Measurements from ENCODE around the gene SMIM20.
A peak's percentile ranks its signal among the peaks of the same experiment; 100 is the strongest.
"Not testable (repeated sequence)": the region's sequence is repeated elsewhere in the genome, so short reads cannot be mapped to it uniquely, and the experiment has no call there.

SMIM20 gene

DNA sequence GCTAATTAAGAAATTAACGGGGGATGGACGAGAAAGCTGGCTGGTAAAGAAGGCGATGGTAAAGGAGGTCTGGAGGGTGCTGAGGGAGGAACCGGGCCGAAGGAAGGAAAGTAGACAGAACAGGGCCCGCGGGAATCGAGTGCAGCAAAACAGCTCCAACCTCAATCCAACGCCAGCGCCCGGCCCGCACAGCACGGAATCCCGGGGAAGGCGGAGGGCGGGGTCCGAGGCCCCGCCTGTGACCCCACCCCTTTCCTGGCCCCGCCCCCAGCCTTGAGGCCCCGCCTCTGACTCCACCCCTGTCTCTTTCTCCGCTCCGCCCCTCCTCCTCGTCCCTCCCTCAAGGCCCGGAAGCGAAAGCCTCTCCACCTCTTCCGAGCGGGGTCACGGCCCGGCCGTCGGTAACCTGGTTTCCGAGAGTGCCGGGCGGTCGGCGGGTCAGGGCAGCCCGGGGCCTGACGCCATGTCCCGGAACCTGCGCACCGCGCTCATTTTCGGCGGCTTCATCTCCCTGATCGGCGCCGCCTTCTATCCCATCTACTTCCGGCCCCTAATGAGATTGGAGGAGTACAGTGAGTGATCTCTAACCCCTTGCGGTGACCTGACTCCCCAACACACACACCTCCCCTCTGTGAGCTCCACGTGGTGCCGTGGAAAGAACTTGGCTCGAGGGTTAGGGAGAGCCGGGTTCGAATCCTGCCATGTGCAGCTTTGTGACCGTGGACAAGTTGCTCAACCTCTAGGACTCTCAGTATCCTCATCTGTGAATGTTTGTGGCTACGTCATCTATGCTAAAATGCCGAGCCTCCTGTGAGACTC is at the start of gene SMIM20:
TSS of gene SMIM20 (plus strand) at position 370 of the 819 bp plus-strand sequence. CDS start at position 464, 94 bp downstream.
- peak; percentile 89 for DNase-seq

DNA sequence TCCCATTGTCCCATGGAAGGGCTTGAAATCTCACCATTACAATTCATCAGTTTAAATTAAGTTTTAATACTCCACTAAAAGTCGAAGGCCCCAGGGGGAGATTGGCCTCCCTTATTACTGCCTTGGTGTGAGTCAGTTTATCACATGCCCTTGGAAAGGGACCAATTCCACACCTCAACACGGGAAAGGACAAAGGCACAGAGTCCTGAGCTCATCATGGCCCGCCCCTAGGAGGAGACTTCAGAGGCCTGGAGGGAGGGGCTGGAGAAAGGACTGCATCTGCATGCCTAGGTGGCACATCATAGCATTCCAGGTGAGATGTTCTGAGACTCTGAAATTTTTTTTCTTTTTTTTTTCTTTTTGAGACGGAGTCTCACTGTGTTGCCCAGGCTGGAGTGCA is 48.4 kb upstream of the SMIM20 start:
- peak; percentile 31 for DNase-seq

DNA sequence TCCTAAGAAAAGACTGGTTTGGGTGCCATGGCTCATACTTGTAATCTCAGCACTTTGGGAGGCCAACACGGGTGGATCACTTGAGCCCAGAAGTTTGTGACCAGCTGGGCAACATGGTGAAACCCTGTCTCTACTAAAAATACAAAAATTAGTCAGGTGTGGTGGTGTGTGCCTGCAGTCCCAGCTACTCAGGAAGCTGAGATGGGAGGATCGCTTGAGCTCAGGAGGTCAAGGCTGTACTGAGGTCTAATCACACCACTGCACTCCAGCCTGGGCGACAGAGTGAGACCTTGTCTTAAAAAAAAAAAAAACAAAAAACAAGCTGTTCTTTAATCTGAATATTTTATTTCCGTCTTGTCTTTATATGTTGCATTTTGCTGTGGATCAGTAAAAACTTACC is 47.6 kb upstream of the SMIM20 start:
- not testable (repeated sequence) for DNase-seq

DNA sequence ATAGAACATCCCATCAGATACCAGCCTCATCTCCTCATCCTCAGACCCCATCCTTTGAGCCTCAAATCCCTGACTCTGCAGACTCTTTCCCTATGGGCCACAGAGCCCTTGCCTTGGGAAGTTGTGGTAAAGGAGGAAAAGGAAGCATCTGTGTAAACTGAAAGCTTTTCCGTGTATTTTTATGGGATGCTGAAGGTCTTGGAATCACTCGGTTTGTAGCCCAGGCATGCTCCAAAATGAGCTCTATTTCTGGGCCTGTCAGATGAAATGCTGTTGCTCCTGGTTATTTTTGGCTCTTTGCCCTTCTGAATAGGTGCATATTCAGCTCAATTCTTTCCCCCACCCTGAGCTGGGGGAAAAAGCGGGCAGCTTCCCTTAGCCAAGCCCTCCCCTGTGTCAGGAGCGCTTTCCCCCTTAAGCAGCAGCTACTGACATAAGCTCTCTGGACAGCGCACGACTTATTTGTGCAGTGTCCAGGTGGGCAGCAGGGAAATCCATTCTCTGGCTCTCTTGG is 46.2 kb upstream of the SMIM20 start:
- no peak for DNase-seq

DNA sequence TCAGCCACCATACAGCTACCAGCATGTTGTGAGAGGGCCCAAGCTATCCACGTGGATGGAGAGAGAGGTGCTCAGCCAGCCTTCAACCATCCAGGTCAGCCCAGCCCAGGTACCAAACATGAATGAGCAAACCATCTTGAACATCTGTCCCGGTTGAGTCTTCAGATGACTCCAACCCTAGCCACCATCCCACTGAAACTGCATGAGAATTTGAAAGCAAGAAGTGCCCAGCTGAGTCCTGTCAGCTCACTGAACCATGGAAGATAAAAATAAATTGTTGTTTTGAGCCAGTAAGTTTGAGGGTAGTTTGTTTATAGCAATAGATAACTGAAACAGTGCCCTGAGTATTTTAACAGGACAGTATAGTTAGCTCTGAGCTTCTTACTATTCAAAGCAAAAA is 43.9 kb upstream of the SMIM20 start:
- no peak for DNase-seq

DNA sequence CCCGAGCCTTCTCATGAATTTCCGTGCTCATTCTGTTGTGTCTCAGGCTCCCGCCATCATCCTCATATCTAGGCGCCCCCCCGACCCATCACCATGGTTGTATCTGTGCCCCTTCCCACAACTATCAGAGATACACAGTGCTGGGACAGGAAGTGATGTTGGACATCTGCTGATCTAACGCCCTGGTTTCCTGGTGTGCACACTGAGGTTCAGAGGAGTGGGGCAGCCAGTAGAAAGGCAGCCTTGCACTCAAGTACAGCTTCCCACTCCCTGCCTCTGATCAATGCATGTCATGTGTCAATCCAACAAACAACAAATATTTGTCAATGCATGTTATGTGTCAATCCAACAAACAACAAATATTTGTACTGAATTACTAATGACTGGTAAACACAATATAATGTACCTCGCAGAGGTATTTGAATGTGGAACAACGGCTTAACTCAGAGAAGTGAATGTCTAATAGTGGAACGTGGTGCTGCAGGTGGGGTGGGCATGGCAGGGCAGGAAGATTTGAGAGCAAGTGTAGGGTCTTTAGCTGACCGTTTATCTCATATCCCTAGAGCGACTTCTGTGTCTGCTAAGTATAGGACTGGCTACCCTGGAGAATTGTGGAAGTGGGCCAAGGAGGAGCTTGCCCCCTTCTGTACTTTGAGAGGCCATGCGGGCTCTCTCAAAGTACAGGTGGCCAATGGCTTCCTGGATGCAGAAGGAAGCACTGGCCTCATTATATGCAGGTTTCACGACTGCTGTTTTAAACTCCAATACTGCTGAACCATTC is 41.0 kb upstream of the SMIM20 start:
- no peak for DNase-seq

DNA sequence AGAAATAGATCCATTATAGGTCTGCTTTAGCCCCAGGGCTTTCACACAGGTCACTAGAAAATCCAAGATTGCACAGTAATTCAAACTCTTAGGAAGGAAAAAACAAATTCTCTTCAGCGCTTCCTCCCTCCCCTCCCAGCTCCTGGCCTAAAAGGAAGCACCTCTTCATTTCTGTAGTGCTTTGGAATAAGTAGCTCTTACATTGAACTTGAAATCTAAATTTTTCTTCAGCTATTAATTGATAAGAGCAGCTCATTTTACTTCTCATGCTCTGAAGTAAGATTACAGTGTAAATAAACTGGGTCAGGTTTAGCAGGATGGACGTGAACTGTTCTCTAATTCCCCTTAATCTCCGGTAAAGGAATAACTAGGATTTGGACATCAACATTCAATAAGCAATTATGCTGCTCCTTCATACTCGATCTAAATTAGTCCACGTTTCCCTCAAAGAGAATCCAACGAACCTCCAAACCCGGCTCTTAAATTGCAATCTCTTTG is 40.3 kb upstream of the SMIM20 start:
- no peak for DNase-seq

DNA sequence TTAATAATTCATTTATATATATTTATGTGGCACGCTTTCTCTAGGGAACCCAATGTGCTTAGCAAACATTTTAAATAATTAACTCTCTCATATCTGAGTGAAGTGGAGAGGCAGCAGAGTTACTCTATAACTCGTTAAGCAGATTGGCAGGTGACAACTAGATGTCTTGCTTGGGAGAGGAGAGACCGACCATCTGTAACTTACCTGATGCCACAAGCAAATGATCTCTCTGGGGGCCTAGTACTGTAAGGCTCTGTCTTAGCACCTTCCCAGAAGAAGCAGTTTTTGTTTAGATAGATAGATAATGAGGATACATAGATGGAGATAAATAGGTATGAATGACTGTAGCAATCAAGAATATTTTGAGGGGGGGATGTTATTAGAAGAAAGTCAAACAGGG is 39.4 kb upstream of the SMIM20 start:
- no peak for DNase-seq

DNA sequence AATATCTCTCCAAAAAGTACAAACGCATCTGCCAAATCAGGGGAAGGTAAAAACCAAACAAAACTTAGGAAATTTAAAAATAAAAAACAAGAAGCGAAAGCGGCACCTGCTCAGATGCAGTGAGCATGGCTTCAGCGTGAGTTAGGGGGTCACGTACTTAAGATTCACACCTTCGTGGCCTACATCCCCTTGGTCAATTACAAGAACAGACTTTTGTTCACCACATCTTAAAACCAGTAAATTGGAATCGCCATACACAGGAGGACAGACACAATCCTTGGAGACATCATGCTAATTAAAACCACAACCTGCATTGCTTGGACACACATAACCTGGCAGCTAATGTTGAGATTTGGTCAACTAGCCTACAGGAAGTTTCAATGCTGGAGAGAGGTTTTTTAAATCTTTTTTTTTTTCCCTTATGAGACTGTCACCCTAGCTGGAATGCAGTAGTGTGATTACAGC is 38.7 kb upstream of the SMIM20 start:
- no peak for DNase-seq

DNA sequence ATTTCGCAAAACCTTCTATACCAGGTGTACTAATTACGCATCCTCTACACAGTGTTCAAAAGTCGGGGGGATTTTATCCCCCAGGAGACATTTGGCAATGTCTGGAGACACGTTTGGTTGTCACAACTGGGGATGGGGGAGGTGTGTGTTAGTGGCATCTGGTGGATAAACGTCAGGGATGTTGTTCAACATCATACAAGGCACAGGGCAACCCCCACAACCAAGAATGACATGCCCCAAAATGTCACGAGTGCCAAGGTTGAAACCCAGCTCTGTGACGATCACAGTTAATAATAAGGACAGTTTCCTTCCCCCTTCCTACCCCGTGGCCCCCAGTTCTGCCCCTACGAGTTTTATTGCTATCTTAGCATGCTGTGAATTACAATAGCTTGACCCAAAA is 35.3 kb upstream of the SMIM20 start:
- no peak for DNase-seq

DNA sequence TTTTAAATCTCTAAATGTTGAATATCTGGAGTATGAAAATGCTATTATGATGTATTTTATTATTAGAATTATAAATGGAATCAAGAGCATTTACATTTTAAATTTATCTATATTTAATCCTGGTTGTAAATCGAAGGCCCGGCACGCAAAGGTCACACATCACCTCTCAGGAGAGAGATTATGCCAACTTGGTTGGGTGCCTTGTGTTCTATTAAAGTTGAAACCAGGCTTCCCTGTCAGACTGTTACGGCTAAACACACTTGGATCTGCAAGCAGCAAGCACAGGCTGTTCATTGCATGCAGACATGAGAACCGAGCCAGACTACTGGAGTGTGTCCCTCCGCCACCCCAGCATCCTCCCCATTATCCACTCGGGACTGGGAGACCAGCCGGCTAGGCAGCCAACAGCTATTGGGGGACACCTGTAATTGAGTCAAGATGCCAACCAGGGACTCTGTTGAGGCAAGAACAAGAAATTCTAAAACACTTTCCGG is 34.9 kb upstream of the SMIM20 start:
- DNase-seq = no peak

DNA sequence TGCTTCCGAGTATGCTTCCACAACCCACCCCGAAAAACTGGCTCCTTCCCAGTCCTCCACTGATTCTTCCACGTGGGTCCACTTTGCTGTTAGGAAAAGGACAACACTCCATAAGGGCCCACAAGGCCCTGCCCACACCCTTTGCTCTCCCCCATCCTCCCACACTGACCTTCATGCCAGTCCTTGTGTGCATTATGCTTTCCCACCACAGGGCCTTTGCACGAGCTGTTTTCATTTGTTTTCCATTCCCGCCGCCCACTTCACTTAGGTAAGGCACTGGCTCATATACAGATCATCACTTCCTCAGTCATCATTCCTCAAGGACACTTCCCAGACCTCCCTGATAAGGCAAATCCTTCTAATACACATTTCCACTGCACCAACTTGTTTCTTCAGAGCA is 34.4 kb upstream of the SMIM20 start:
- DNase-seq = no peak

DNA sequence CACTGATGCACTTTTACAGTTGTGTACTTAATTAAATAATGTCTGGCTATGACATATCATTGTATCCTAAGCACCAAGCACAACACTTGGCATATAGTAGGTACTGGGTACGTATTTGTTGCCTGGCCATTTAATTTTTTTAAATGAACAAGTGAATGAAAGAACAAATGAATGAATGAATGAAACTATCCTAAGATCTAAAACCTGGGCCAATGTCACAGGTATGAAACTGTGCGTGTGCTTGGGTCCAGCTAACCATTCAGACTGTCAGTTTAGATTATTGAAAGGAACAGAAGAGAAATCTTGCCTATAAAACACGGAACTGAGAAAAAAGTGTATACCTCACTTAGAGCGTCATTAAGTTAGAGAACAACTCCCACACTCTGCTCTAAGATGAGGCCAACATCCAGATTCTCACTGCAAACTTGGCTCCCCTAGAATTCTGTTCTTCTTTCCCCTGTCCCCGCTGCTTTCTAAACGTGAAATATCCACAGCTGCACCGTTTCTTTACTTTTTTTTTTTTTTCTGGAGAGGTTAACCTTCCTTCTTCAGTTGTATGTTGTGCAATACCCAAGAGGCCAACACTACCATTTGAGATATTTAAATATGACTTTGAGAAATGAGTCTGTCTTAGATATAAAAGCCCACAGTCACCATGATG is 33.9 kb upstream of the SMIM20 start:
- peak; percentile 76 for DNase-seq

DNA sequence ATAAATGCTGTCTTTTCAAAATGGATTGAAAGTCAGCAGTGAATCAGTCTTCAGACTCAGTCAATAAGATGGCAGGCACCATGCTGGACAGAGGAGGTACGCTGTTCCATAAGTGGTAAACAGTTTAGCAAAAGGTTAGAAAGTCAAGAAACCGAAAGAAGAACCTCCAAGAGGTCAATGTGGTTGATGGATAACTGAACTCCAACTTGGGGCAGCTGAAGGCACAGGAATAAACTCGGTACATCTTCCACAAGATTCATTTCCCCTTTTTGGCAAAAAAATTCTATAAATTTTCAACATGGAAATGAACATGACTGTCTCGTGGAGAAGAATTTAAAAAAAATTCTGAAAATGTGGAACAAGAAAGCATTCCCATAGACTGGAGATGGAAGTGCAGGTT is 32.8 kb upstream of the SMIM20 start:
- DNase-seq = no peak

DNA sequence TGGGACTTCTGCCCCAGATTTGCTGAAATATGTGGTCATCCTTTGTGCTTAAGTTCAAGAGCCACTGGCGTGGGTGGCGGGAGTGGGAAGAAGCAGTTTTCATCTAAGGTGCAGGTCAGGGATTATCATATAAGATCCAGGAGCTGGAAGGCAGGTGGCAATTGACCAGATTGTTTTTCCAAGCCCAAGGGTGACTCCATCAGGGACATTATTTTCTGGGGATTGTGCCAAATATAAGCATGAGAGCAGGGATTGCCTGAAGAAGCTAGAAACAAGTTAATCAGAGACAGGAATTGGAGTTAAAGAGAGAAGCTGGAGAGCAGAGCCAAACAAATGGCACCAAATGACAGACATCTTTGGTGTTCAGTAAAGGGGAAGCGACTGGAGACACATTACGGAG is 31.8 kb upstream of the SMIM20 start:
- no peak for DNase-seq

DNA sequence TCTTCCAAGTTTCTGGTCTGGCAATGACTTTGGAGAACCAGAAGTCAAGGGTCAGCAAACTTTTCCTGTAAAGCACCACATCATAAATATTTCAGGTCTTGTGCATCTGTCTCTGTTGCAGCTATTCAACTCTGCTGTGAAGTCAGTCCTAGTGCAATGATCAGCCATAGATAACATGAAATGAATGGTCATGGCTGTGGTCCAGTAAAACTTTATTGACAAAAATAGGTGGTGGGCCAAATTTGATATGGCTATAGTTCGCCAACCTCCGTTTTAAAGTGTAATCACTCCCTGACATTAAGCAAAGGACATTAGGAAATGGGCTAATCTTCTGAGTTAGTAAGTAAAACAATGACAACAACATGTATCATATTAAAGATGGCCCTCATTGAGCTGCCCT is 30.5 kb upstream of the SMIM20 start:
- no peak for DNase-seq

DNA sequence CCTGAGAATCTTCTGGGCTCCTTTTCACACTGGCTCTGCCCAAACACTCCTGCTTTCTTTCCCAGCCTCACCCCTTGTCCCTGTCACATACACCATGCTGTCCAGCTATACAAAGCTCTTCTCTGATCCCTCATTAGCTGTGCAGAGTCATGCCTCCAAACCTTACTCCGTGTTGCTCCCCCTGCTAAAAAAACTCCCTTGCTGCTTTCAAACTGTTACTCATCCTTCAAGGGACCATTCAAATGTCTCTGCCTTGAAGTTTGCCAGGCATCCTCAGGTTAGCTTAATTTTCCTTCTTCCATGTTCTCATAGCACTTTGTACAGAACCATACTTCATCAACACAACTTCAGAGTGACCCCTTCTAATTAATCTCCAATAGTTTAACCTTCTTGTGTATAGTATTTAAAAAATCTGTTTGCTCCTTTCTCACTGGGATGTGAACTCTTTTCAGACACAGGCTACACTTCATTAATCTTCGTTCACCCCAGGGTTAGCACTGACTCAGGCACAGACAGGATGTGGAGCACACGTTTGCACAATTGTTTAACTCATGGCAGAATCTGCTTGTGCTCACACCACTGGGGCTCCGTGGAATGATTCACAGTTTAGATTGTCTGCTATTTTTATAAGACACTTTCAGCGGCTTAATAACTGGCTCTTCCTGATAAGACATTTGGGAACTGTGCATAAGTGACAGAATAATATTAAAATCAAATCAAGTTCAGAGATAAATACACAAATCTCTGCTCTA is 29.8 kb upstream of the SMIM20 start:
- DNase-seq = peak; percentile 87

DNA sequence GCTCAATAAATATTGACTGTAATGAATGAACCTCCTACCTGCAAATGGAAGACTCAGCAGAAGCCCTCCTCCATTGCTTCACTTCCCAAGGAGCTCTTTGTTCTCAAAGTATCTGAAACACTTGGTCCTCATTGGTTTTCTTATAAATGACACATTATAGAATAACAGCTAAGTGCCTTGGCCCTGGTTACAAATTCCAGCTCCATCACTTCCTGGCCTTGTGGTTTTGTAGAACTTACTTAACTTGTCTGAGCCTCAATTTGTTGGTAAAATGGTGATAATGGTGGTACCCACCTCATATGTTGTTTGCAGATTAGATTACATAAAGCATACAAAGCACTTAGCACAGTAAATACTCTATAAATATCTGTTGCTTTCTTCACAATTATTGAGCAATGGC is 25.2 kb upstream of the SMIM20 start:
- peak; percentile 60 for DNase-seq

DNA sequence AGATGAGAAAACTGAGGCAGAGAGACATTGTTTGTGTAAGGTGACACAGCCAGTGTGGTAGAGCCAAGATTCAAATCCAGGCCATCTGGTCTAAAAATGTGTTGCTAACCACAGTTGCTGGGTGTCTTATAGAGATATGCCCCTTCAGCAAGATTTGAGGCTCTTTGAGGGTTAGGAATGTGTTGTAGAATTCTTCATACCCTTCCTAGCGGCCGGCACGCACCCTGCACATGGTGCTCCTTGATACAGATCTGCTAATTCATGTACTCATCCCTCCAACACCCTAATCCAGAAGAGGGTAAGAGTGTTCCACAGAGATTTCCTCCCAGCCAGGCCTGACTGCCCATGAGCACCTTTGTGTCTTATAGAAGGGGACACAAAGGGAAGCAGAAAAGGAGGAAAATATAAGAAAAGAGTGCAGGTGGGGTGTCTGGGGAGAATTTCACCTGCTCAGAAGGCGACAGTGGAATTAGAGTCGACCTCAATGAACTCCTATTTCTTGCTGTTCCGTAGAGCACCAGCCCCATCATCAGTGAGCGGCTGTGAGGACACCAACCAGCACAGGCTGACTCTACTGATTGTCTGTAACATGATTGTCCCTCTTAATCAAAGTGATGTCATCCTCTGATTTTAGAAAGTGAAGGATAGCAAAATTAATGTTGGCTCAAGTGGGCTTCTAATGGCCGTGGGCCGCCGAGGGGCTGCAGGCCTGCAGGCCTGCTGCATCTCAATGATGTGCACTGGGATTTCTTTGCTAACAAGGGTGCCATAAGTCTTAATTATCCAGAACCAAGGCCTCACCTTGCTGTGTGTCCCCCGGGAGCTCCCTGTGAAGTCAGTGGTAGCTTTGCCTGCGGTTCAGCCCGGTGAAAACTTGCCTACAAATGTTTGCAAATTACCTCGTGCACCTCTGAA is 24.2 kb upstream of the SMIM20 start:
- DNase-seq = no peak

DNA sequence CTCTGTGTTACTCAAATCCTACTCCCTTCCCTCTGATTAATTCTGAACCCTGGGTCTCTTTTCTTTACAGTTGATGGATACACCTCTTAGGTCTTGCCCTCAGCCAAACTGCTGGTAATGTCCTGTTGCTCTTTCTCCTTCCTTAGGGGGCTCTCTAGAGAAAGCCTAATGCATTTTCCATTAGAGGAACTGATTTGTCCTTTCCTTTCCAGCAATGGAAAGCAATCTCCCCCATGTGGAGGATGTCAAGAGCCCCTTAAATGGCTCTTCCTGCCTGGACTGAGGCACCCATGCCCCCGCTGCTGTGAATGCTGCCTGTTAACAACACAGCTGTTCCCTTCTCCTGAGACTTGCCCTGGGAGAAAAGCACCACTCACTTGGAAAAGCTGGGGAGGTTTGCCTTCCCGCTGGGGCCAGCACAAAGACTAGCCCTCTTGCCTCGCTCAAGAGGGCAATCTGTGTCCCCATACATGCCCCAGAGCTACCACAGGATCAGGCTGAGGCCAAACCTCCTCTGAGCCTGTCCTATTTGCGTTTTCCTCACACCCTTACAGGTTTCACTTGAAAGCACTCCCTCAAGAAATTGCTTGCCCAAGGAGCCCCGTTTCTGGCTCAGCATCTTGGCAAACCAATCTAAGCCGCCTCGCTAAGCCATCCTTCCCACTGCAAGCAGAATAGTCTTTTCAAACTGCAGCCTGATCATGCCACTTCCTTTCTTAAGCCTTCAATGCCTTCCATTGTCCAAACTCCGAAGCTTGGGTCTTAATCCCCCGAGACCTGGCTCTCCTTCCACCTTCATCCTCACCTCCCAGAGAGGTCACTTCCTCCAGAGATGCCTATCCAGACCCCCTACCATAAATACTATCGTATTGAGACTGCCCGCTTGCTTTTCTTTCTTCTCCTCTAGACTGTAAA is 23.2 kb upstream of the SMIM20 start:
- no peak for DNase-seq

All from fibroblast of skin of right biceps (primary cell).